WTC11 (cell line): ENCODE results near the gene RPL26. TPM values are rescaled to one million over a fixed set of nuclear protein-coding genes. Genes with fewer than 3 reads are reported as not detected.
"Not testable (repeated sequence)": the region's sequence is repeated elsewhere in the genome, so short reads cannot be mapped to it uniquely, and the experiment has no call there.

Experiments used
- ATAC-seq: fragments of 200-7000 bp; cut with Tn5 transposase; 2 replicates; pipeline ENCODE4 v1.10.0; 2021; ENCODE audit warnings: mild to moderate bottlenecking, moderate library complexity
- CTCF ChIA-PET: fragments of 300-600 bp; sonication (Branson Sonifier 250); formaldehyde crosslinking; loops from one replicate; lab custom pipeline; 2021; ENCODE audit warnings: antibody characterized with exemption; lab: Charles Lee
- POLR2A ChIA-PET: fragments of 350-600 bp; sonication (Branson Sonifier 250); formaldehyde crosslinking; loops from one replicate; lab custom pipeline; 2021; ENCODE audit warnings: antibody characterized with exemption; lab: Charles Lee
- DNase-seq: peaks from one replicate; pipeline ENCODE4 v3.0.0; 2021; ENCODE audit warnings: low spot score
- H3K27ac Mint-ChIP-seq: 2 replicates; pipeline ENCODE4 v1.8.0; 2021; ENCODE audit warnings: mixed read lengths
- H3K27me3 Mint-ChIP-seq: 2 replicates; pipeline ENCODE4 v1.8.0; 2021; ENCODE audit warnings: low read depth, mild to moderate bottlenecking, moderate library complexity, mixed read lengths
- H3K36me3 Mint-ChIP-seq: 2 replicates; pipeline ENCODE4 v1.8.0; 2021; ENCODE audit warnings: mixed read lengths
- H3K4me1 Mint-ChIP-seq: 2 replicates; pipeline ENCODE4 v1.8.0; 2022; ENCODE audit warnings: mixed read lengths
- H3K4me3 Mint-ChIP-seq: 2 replicates; pipeline ENCODE4 v1.8.0; 2021; ENCODE audit warnings: mild to moderate bottlenecking, moderate library complexity, mixed read lengths
- H3K9me3 Mint-ChIP-seq: 2 replicates; pipeline ENCODE4 v1.8.0; 2021; ENCODE audit warnings: mixed read lengths
- ATF1 ChIP-seq: sonication (generic); formaldehyde crosslinking; IDR thresholded peaks from 2 replicates; pipeline ENCODE4 v1.8.1; 2023; ENCODE audit warnings: mild to moderate bottlenecking, moderate library complexity, missing genetic modification reagents
- CDX4 ChIP-seq: fragments of 250-450 bp; sonication (Bioruptor Pico); IDR thresholded peaks from 2 replicates; pipeline ENCODE4 v1.9.0; 2021; ENCODE audit warnings: moderate library complexity, mild to moderate bottlenecking, inconsistent platforms, borderline replicate concordance
- ESRRA ChIP-seq: sonication (generic); formaldehyde crosslinking; IDR thresholded peaks from 2 replicates; pipeline ENCODE4 v1.8.1; 2022; ENCODE audit warnings: mild to moderate bottlenecking, missing genetic modification reagents, borderline replicate concordance
- ETV6 ChIP-seq: sonication (generic); formaldehyde crosslinking; IDR thresholded peaks from 2 replicates; pipeline ENCODE4 v1.8.1; 2022; ENCODE audit warnings: mild to moderate bottlenecking, missing genetic modification reagents
- FOXK1 ChIP-seq: sonication (generic); formaldehyde crosslinking; IDR thresholded peaks from 2 replicates; pipeline ENCODE4 v1.8.0; 2022; ENCODE audit warnings: mild to moderate bottlenecking, moderate library complexity, missing genetic modification reagents
- KAT7 ChIP-seq: sonication (generic); formaldehyde crosslinking; IDR thresholded peaks from 2 replicates; pipeline ENCODE4 v1.8.1; 2023; ENCODE audit warnings: missing genetic modification reagents, mild to moderate bottlenecking, borderline replicate concordance
- MYBL2 ChIP-seq: sonication (generic); formaldehyde crosslinking; IDR thresholded peaks from 2 replicates; pipeline ENCODE4 v1.8.1; 2023; ENCODE audit warnings: mild to moderate bottlenecking, moderate library complexity, missing genetic modification reagents
- NFYB ChIP-seq: sonication (generic); formaldehyde crosslinking; conservative IDR thresholded peaks from 2 replicates; pipeline ENCODE4 v1.8.0; 2022; ENCODE audit warnings: low read depth, missing genetic modification reagents
- NR3C1 ChIP-seq: sonication (generic); formaldehyde crosslinking; conservative IDR thresholded peaks from 2 replicates; pipeline ENCODE4 v1.8.1; 2023; ENCODE audit warnings: low read depth, mild to moderate bottlenecking, missing genetic modification reagents
- RELA ChIP-seq: sonication (generic); formaldehyde crosslinking; IDR thresholded peaks from 2 replicates; pipeline ENCODE4 v1.8.1; 2022; ENCODE audit warnings: missing genetic modification reagents, mild to moderate bottlenecking, borderline replicate concordance
- SMAD4 ChIP-seq: sonication (generic); formaldehyde crosslinking; IDR thresholded peaks from 2 replicates; pipeline ENCODE4 v1.8.0; 2022; ENCODE audit warnings: mild to moderate bottlenecking, missing genetic modification reagents
- TCF7 ChIP-seq: sonication (generic); formaldehyde crosslinking; IDR thresholded peaks from 2 replicates; pipeline ENCODE4 v1.8.0; 2022; ENCODE audit warnings: mild to moderate bottlenecking, low read depth, missing genetic modification reagents, moderate library complexity
- ZNF416 ChIP-seq: fragments of 250-450 bp; sonication (Bioruptor Pico); IDR thresholded peaks from 2 replicates; pipeline ENCODE4 v1.9.0; 2021; ENCODE audit warnings: mild to moderate bottlenecking, inconsistent platforms
- total RNA-seq: library from RNA; stranded (reverse); gene quantifications from 3 replicates; pipeline ENCODE4 v1.2.3, GENCODE V29; 2021
- TF ChIP-seq, protein P1 (sequence below): fragments of 250-450 bp; sonication (Bioruptor Pico); IDR thresholded peaks from 2 replicates; pipeline ENCODE4 v1.9.0; 2021; ENCODE audit warnings: mild to moderate bottlenecking
- TF ChIP-seq, protein P2 (sequence below): sonication (generic); formaldehyde crosslinking; IDR thresholded peaks from 2 replicates; pipeline ENCODE4 v1.8.0; 2022; ENCODE audit warnings: missing genetic modification reagents

The RPL26 gene
- total RNA-seq, 1 experiment from 2014 or later: 1,825 TPM

DNA sequence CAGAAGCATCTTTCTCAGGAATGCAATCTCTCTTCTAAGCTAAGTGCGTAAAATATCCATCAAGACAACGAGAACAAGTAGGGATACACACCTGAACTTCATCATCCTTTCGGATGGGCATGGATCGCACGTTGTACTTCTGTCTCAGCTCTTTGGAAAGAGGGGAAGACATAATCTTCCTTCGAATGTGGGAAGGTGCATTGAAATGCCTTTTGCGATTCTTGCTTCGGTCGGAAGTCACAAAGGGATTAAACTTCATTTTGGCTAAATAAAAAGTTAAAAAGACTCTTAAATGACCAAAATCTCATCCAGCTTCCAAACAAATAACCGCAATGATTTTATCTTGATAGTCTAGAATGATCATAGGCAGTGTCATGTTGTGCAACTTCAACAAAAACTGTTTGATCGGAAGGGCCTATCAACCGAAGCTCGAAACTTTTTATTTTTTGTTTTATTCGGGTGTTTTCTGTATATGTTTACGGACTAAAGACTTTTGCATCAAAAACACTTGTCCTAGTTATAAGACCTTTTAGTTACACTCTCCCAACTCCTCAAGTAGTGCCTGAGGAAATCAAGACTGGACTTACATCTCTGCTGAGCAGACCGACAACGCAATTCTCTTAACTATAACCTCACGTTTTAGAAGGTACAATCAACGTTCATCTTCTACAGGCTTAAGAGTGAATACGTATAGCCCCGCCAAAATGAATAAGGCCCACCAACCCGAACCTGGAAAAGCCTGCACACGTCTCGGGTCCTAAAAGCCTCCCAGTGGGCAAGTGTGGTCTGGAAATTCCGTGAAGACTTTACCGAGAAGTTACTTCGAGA is 727 bp downstream of the RPL26 start (continued):
- TF ChIP-seq, protein P1, sequence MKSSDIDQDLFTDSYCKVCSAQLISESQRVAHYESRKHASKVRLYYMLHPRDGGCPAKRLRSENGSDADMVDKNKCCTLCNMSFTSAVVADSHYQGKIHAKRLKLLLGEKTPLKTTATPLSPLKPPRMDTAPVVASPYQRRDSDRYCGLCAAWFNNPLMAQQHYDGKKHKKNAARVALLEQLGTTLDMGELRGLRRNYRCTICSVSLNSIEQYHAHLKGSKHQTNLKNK (CRISPR knock-in tag): peak; percentile 17; the same call in 1 of the 2 replicates
- TF ChIP-seq, protein P2, sequence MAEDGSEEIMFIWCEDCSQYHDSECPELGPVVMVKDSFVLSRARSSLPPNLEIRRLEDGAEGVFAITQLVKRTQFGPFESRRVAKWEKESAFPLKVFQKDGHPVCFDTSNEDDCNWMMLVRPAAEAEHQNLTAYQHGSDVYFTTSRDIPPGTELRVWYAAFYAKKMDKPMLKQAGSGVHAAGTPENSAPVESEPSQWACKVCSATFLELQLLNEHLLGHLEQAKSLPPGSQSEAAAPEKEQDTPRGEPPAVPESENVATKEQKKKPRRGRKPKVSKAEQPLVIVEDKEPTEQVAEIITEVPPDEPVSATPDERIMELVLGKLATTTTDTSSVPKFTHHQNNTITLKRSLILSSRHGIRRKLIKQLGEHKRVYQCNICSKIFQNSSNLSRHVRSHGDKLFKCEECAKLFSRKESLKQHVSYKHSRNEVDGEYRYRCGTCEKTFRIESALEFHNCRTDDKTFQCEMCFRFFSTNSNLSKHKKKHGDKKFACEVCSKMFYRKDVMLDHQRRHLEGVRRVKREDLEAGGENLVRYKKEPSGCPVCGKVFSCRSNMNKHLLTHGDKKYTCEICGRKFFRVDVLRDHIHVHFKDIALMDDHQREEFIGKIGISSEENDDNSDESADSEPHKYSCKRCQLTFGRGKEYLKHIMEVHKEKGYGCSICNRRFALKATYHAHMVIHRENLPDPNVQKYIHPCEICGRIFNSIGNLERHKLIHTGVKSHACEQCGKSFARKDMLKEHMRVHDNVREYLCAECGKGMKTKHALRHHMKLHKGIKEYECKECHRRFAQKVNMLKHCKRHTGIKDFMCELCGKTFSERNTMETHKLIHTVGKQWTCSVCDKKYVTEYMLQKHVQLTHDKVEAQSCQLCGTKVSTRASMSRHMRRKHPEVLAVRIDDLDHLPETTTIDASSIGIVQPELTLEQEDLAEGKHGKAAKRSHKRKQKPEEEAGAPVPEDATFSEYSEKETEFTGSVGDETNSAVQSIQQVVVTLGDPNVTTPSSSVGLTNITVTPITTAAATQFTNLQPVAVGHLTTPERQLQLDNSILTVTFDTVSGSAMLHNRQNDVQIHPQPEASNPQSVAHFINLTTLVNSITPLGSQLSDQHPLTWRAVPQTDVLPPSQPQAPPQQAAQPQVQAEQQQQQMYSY (CRISPR knock-in tag): no peak
- TF ChIP-seq KAT7 (no peak), ESRRA (CRISPR knock-in tag) (no peak), NR3C1 (no peak), NFYB (CRISPR knock-in tag) (no peak)

DNA sequence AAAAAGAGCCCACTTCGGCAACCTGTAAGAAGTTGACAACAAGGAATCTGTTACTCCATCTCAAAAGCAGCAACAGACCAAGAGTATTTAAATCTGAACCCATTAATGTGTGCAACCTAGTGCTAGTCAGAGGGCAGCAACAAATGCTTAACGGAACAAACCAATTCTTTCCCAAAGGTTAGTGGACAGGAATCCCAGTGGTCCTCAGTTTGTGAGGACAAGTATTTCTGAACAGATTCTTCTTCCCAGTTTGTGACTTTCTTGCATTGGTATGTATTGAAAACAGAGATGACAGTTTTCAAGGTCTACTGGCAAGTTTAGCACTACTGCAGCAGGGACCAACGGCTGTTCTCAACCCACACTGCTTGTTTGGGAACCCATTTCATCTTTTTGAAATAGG is 2.9 kb downstream of the RPL26 start:
- peak overlapping the region; percentile 91 for H3K27ac Mint-ChIP-seq
- H3K9me3 Mint-ChIP-seq: no peaks in the 10 kb centered on the region

DNA sequence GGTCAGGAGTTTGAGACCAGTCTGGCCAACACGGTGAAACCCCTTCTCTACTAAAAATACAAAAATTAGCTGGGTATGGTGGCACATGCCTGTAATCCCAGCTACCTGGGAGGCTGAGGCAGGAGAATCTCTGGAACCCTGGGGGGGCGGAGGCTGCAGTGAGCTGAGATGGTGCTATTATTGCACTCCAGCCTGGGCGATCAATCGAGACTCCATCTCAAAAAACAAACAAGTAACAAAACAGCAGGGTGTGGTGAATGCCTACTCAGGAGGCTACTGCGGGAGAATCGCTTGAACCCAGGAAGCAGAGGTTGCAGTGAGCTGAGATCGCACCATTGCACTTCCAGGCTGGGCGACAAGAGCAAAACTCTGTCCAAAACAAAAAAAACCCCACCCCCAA is 4.9 kb downstream of the RPL26 start:
- CTCF ChIA-PET: not testable (repeated sequence)

More for the DNA sequence above, 2.9 kb downstream of the RPL26 start:
- ChIA-PET CTCF (interaction anchor here (0.9 to 1.1 kb wide), 2 partner anchors 41 to 366 kb away, joined by 3 read pairs; no protein-coding TSS in a partner anchor), POLR2A (no interaction called here)
- no peak for DNase-seq
- Mint-ChIP-seq H3K4me3 (peak overlapping the region; percentile 98), H3K4me1 (peaks cover 58% of the 10 kb centered on the region), H3K36me3 (peaks cover 63% of the 10 kb centered on the region), H3K27me3 (no peaks in the 10 kb centered on the region)
- ATAC-seq: no peak
- TF ChIP-seq, protein P1 (CRISPR knock-in tag): no peak
- no peak for TF ChIP-seq FOXK1 (CRISPR knock-in tag)
- TF ChIP-seq CDX4 (CRISPR knock-in tag): no peak
- no peak for TF ChIP-seq ZNF416 (CRISPR knock-in tag)
- TF ChIP-seq TCF7 (CRISPR knock-in tag): no peak
- no peak for TF ChIP-seq RELA (CRISPR knock-in tag)
- no peak for TF ChIP-seq MYBL2 (CRISPR knock-in tag)
- no peak for TF ChIP-seq ETV6 (CRISPR knock-in tag)
- TF ChIP-seq NFYB (CRISPR knock-in tag): no peak
- no peak for TF ChIP-seq SMAD4 (CRISPR knock-in tag)
- TF ChIP-seq ATF1 (CRISPR knock-in tag): no peak

More for the DNA sequence above, 4.9 kb downstream of the RPL26 start:
- peaks cover 48% of the 10 kb centered on the region for H3K4me1 Mint-ChIP-seq
- POLR2A ChIA-PET, DNase-seq, H3K4me3 Mint-ChIP-seq, H3K9me3 Mint-ChIP-seq, ATAC-seq, H3K27me3 Mint-ChIP-seq: not testable (repeated sequence)
- peak overlapping the region; percentile 45 for H3K27ac Mint-ChIP-seq
- H3K36me3 Mint-ChIP-seq: peaks cover 67% of the 10 kb centered on the region
